SK-N-SH (cell line): ENCODE measurements around the gene FANCI. TPM values are rescaled to one million over a fixed set of nuclear protein-coding genes. Genes with fewer than 3 reads are reported as not detected.

Source experiments
- CTCF ChIA-PET: fragments of 300-600, 350-600 bp; formaldehyde crosslinking; extraction: SDS; loops from one replicate; lab custom pipeline; 2021; lab: Yijun Ruan, JAX
- POLR2A ChIA-PET: fragments of 350-600 bp; sonication (Branson Sonifier 250); formaldehyde crosslinking; extraction: SDS; loops from one replicate; lab custom pipeline; 2020; ENCODE audit warnings: antibody characterized with exemption, inconsistent platforms; lab: Yijun Ruan, JAX
- DNase-seq: peaks from one replicate; pipeline ENCODE4 v3.0.0; 2012
- H2AFZ ChIP-seq: fragments of 200-600 bp; sonication (generic); 2 replicates; pipeline ENCODE4 v1.8.1; 2016; ENCODE audit warnings: antibody characterized with exemption, mild to moderate bottlenecking, low read depth
- H3F3A ChIP-seq: fragments of 200-600 bp; sonication (generic); replicated peaks from 2 replicates; pipeline ENCODE3; 2016; ENCODE audit warnings: antibody characterized with exemption, mild to moderate bottlenecking; ENCODE audit not compliant: insufficient read depth
- H3K27ac ChIP-seq, 2 experiments: fragments of 200-500 bp in 1 of 2; fragments of 200-600 bp in 1 of 2; sonication (Bioruptor generic) in 1 of 2; sonication (generic), shearing (Covaris generic) in 1 of 2; 2 replicates each; pipeline versions ENCODE4 v1.5.1 to v1.6.1; 2014 to 2016; ENCODE audit warnings: low read depth in 2 of 2, inconsistent platforms in 1 of 2, low read length in 1 of 2, mild to moderate bottlenecking in 1 of 2, mixed read lengths in 1 of 2
- H3K27me3 ChIP-seq: fragments of 200-600 bp; sonication (generic), shearing (Covaris generic); 2 replicates; pipeline ENCODE4 v1.6.1; 2016; ENCODE audit warnings: mixed run types; ENCODE audit not compliant: insufficient read depth
- H3K36me3 ChIP-seq, 2 experiments: fragments of 200-500 bp in 1 of 2; fragments of 200-600 bp in 1 of 2; sonication (Bioruptor generic) in 1 of 2; sonication (generic) in 1 of 2; replicated peaks in 1 of 2; 2 replicates each; pipeline versions ENCODE3 to v1.5.1; 2014 to 2016; ENCODE audit warnings: low read length in 1 of 2, mild to moderate bottlenecking in 1 of 2; ENCODE audit not compliant: insufficient read depth in 2 of 2, control insufficient read depth in 1 of 2
- H3K4me1 ChIP-seq, 2 experiments: fragments of 200-500 bp in 1 of 2; fragments of 200-600 bp in 1 of 2; sonication (Bioruptor generic) in 1 of 2; sonication (generic), shearing (Covaris generic) in 1 of 2; 2 replicates each; pipeline versions ENCODE4 v1.5.1 to v1.6.1; 2014 to 2016; ENCODE audit warnings: low read depth in 1 of 2, low read length in 1 of 2, mixed run types in 1 of 2; ENCODE audit not compliant: insufficient read depth in 2 of 2, control insufficient read depth in 1 of 2
- H3K4me2 ChIP-seq: fragments of 200-600 bp; sonication (generic), shearing (Covaris generic); 2 replicates; pipeline ENCODE4 v1.6.1; 2017; ENCODE audit warnings: mixed run types
- H3K4me3 ChIP-seq, 2 experiments: fragments of 200-500 bp in 1 of 2; fragments of 200-600 bp in 1 of 2; sonication (Bioruptor generic) in 1 of 2; sonication (generic), shearing (Covaris generic) in 1 of 2; 2 replicates each; pipeline versions ENCODE4 v1.5.1 to v1.8.1; 2014 to 2016; ENCODE audit warnings: low read depth in 2 of 2, inconsistent platforms in 1 of 2, low read length in 1 of 2, mild to moderate bottlenecking in 1 of 2, mixed read lengths in 1 of 2, moderate library complexity in 1 of 2
- H3K79me2 ChIP-seq: fragments of 200-600 bp; sonication (generic); 2 replicates; pipeline ENCODE4 v1.8.1; 2017; ENCODE audit warnings: mild to moderate bottlenecking; ENCODE audit not compliant: insufficient read depth
- H3K9ac ChIP-seq: fragments of 200-600 bp; sonication (generic); 2 replicates; pipeline ENCODE4 v1.6.1; 2017; ENCODE audit warnings: mixed run types
- H3K9me2 ChIP-seq: fragments of 200-600 bp; sonication (generic); 2 replicates; pipeline ENCODE4 v1.6.1; 2017; ENCODE audit warnings: mixed run types
- H3K9me3 ChIP-seq: fragments of 200-600 bp; sonication (generic); 2 replicates; pipeline ENCODE4 v1.6.1; 2017; ENCODE audit warnings: mixed run types, mild to moderate bottlenecking, moderate library complexity
- H4K20me1 ChIP-seq: fragments of 200-600 bp; sonication (generic); 2 replicates; pipeline ENCODE4 v1.6.1; 2017; ENCODE audit warnings: mild to moderate bottlenecking, mixed run types; ENCODE audit not compliant: insufficient read depth
- CHD2 ChIP-seq: fragments of 150-350 bp; IDR thresholded peaks from 2 replicates; pipeline ENCODE4 v1.6.1; 2018; ENCODE audit warnings: low read length; ENCODE audit not compliant: partially characterized antibody
- CTCF ChIP-seq: fragments of 200-600 bp; sonication (generic); IDR thresholded peaks from 2 replicates; pipeline ENCODE4 v1.6.1; 2017; ENCODE audit warnings: antibody characterized with exemption, mild to moderate bottlenecking, moderate library complexity
- ELF1 ChIP-seq: IDR thresholded peaks from 2 replicates; pipeline ENCODE4 v1.4.0; 2012
- FOXJ3 ChIP-seq: sonication (generic); formaldehyde crosslinking; IDR thresholded peaks from 2 replicates; pipeline ENCODE4 v1.5.1; 2020; ENCODE audit warnings: mild to moderate bottlenecking, missing genetic modification reagents
- GATA2 ChIP-seq: sonication (generic); formaldehyde crosslinking; IDR thresholded peaks from 2 replicates; pipeline ENCODE4 v1.5.0; 2020; ENCODE audit warnings: mild to moderate bottlenecking, missing genetic modification reagents
- IRF3 ChIP-seq: fragments of 150-350 bp; IDR thresholded peaks from 2 replicates; pipeline ENCODE4 v1.6.1; 2016; ENCODE audit warnings: mild to moderate bottlenecking, low read depth, low read length
- JUND ChIP-seq: IDR thresholded peaks from 2 replicates; pipeline ENCODE4 v1.4.0; 2012
- MAX ChIP-seq: IDR thresholded peaks from 2 replicates; pipeline ENCODE4 v1.4.0; 2012; ENCODE audit warnings: low read depth
- MXI1 ChIP-seq: IDR thresholded peaks from 2 replicates; pipeline ENCODE4 v1.6.1; 2012; ENCODE audit warnings: mild to moderate bottlenecking, low read depth, low read length, improper control_type of control experiment
- NRF1 ChIP-seq: IDR thresholded peaks from 2 replicates; pipeline ENCODE4 v1.6.1; 2012; ENCODE audit warnings: low read depth, mild to moderate bottlenecking, low read length
- RXRA ChIP-seq: IDR thresholded peaks from 2 replicates; pipeline ENCODE4 v1.4.0; 2012; ENCODE audit warnings: low read depth, mild to moderate bottlenecking, borderline replicate concordance
- SIN3A ChIP-seq: IDR thresholded peaks from 2 replicates; pipeline ENCODE4 v1.6.1; 2012; ENCODE audit warnings: low read depth, mild to moderate bottlenecking, low read length, moderate library complexity, borderline replicate concordance
- SMC3 ChIP-seq: IDR thresholded peaks from 2 replicates; pipeline ENCODE4 v1.6.1; 2012; ENCODE audit warnings: low read depth, low read length, improper control_type of control experiment
- TAF1 ChIP-seq: IDR thresholded peaks from 2 replicates; pipeline ENCODE4 v1.6.1; 2012; ENCODE audit warnings: low read depth, mild to moderate bottlenecking, low read length, moderate library complexity, borderline replicate concordance
- TCF12 ChIP-seq: IDR thresholded peaks from 2 replicates; pipeline ENCODE4 v1.4.0; 2012
- USF1 ChIP-seq: IDR thresholded peaks from 2 replicates; pipeline ENCODE4 v1.4.0; 2012; ENCODE audit warnings: low read depth, borderline replicate concordance
- USF2 ChIP-seq: fragments of 150-350 bp; IDR thresholded peaks from 2 replicates; pipeline ENCODE4 v1.6.1; 2017; ENCODE audit warnings: antibody characterized with exemption, low read length, low read depth, borderline replicate concordance
- YY1 ChIP-seq: IDR thresholded peaks from 2 replicates; pipeline ENCODE4 v1.4.0; 2012; ENCODE audit warnings: low read depth, mild to moderate bottlenecking
- ZBTB33 ChIP-seq: IDR thresholded peaks from 2 replicates; pipeline ENCODE4 v1.4.0; 2012; ENCODE audit warnings: low read depth, borderline replicate concordance
- WGBS: methylation state at CpG from one replicate; pipeline ENCODE4 v1.1.6; 2017; ENCODE audit warnings: low lambda C conversion rate; 5-methylcytosine and 5-hydroxymethylcytosine counted together
- polyA plus RNA-seq, 3 experiments: library from polyadenylated mRNA; depleted of rRNA; stranded (reverse); fragments of >200 nt; gene quantifications; 2 replicates each; pipeline ENCODE4 v1.2.3, GENCODE V29; 2012

Gene FANCI
- polyA plus RNA-seq, 1 of the 3 experiments (the other 2 are of a cell fraction) = 13.2 TPM

- no peak for TF ChIP-seq CTCF
- no peak; the same call in 1 of the 2 replicates for TF ChIP-seq IRF3
- TF ChIP-seq TAF1 = peak; percentile 89
- TF ChIP-seq FOXJ3 = peak; percentile 87; the same call in 1 of the 2 replicates
- TF ChIP-seq ELF1 = peak; percentile 43; the same call in 1 of the 2 replicates
- no peak for TF ChIP-seq USF2
- TF ChIP-seq ZBTB33 = peak; percentile 53; the same call in 1 of the 2 replicates
- TF ChIP-seq NRF1 = peak; percentile 23; the same call in 1 of the 2 replicates
- no peak for TF ChIP-seq SMC3
- peak; percentile 55 for TF ChIP-seq YY1
- TF ChIP-seq, all 33 proteins: peak for 16
Observed at GRCh38 chr15:89334510-89335297, 90.9 kb downstream of the FANCI start, which contains the start of gene POLG (continued).

- Histone ChIP-seq H3K27ac (peak overlapping the region; percentile 51 to 83; a peak in 3 of 4 replicates), H3K27me3 (no peaks in the 10 kb centered on the region), H3K36me3 (peaks cover 18 to 27% of the 10 kb centered on the region in 2 experiments), H3K4me2 (peak overlapping the region; percentile 80), H2AFZ (peak overlapping the region; percentile 53; the same call in 1 of the 2 replicates), H3K9me2 (no peaks in the 10 kb centered on the region), H3K4me3 (peak overlapping the region; percentile 62 to 69), H3K9ac (peak overlapping the region; percentile 48; the same call in 1 of the 2 replicates), H3K79me2 (peaks cover 39% of the 10 kb centered on the region), H4K20me1 (peaks cover 33% of the 10 kb centered on the region), H3K9me3 (no peaks in the 10 kb centered on the region), H3K4me1 (peaks cover 18 to 37% of the 10 kb centered on the region in 2 experiments), H3F3A (peaks cover 7% of the 10 kb centered on the region)
- WGBS = 12% methylated on average over 25 of the region's 40 CpGs
- DNase-seq = peak; percentile 59
- CTCF ChIA-PET = interaction anchor here (1.2 to 8.0 kb wide), 6 partner anchors 14 to 129 kb away, joined by 3 to 95 read pairs (median 4); no protein-coding TSS in a partner anchor
- TF ChIP-seq FOXJ3 (peak; percentile 24; the same call in 1 of the 2 replicates), CHD2 (no peak), JUND (no peak), MAX (no peak), TCF12 (peak; percentile 17; the same call in 1 of the 2 replicates), SMC3 (no peak), MXI1 (peak; percentile 46; the same call in 1 of the 2 replicates), GATA2 (CRISPR knock-in tag) (peak; percentile 32; the same call in 1 of the 2 replicates), SIN3A (no peak), NRF1 (no peak), USF1 (no peak), TAF1 (no peak), RXRA (no peak)
- POLR2A ChIA-PET = interaction anchor here (0.6 to 2.0 kb wide), 6 partner anchors 21 to 107 kb away, joined by 3 to 6 read pairs (median 4); partner anchors contain the start of gene FANCI
Observed at GRCh38 chr15:89335298-89336041, 91.7 kb downstream of the FANCI start.
